ENCODE measurements around the gene PKIG.
A peak's percentile ranks its signal among the peaks of the same experiment; 100 is the strongest.

Gene PKIG

GRCh38 chr20:44597930-44598329 is 15.6 kb downstream of the PKIG start:
- WGBS (ENCODE audit: insufficient coverage), result 65% methylated on average over 4 of the region's 4 CpGs
- Histone ChIP-seq H3K36me3 (ENCODE audit: control insufficient read depth in 4 of 4, insufficient read depth in 4 of 4, low read length in 3 of 4) (no peaks in the 10 kb centered on the region), H3K27me3 (replicated peaks in 2 of 5; ENCODE audit: control insufficient read depth in 4 of 5, insufficient read depth in 5 of 5, low read length in 4 of 5) (no peaks in the 10 kb centered on the region), H3K9me3 (ENCODE audit: control extremely low read depth in 1 of 5, control insufficient read depth in 4 of 5, insufficient read depth in 2 of 5, low read depth in 1 of 5, low read length in 4 of 5) (no peaks in the 10 kb centered on the region), H3K4me3 (ENCODE audit: control insufficient read depth in 1 of 7, extremely low read depth in 1 of 7, insufficient read depth in 4 of 7, low read depth in 2 of 7, low read length in 6 of 7) (no peak overlapping the region), H3K27ac (ENCODE audit: insufficient read depth in 1 of 2, low read depth in 1 of 2, low read length in 2 of 2, poor library complexity in 1 of 2, severe bottlenecking in 2 of 2) (peak overlapping the region in 1 of 2 experiments; percentile 74), H3K4me1 (ENCODE audit: control extremely low read depth in 1 of 4, control insufficient read depth in 4 of 4, insufficient read depth in 4 of 4, low read length in 3 of 4) (peaks cover 11 to 52% (median 34%) of the 10 kb centered on the region in 4 experiments)
- DNase-seq, result no peak
- ChIA-PET CTCF (interaction anchor here (0.9 to 5.4 kb wide), 11 partner anchors 8 to 382 kb away, joined by 3 to 32 read pairs (median 5); partner anchors contain the start of genes PKIG and SERINC3), POLR2A (interaction anchor here (0.6 to 1.1 kb wide), 2 partner anchors 12 to 486 kb away, joined by 3 read pairs; no protein-coding TSS in a partner anchor)

- POLR2A ChIA-PET, result interaction anchor here (0.6 to 1.1 kb wide), 3 partner anchors 12 to 487 kb away, joined by 3 to 5 read pairs (median 3); no protein-coding TSS in a partner anchor
- peak overlapping the region in 5 of 7 experiments; percentile 23 to 54 (median 35) for H3K4me3 ChIP-seq (ENCODE audit: control insufficient read depth in 1 of 7, extremely low read depth in 1 of 7, insufficient read depth in 4 of 7, low read depth in 2 of 7, low read length in 6 of 7)
- WGBS (ENCODE audit: insufficient coverage), result 14% methylated on average over 2 of the region's 4 CpGs
Observed at GRCh38 chr20:44598423-44599305, 16.3 kb downstream of the PKIG start.

DNA sequence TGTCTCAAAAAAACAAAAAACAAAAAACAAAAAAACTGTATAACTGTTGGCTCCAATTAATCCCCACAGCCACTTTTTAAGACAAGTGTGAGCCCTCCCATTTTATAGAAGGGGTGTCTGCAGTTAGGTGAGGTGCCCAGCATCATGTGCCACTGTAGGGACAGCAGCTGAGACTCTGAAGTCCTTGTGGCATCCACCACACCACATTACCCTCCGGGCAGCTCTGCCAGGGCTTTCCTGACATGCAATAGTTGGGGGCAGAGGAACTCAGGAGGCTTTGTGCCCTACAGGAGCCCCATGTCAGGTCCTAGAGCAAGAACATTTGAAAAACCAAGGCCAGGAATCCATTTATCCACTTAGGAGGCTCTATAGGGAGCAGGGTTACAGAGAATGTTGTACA is 17.3 kb downstream of the PKIG start:
- Histone ChIP-seq H3K9me3 (ENCODE audit: control extremely low read depth in 1 of 5, control insufficient read depth in 4 of 5, insufficient read depth in 2 of 5, low read depth in 1 of 5, low read length in 4 of 5) (no peaks in the 10 kb centered on the region), H3K4me3 (ENCODE audit: control insufficient read depth in 1 of 7, extremely low read depth in 1 of 7, insufficient read depth in 4 of 7, low read depth in 2 of 7, low read length in 6 of 7) (no peak overlapping the region), H3K27ac (ENCODE audit: insufficient read depth in 1 of 2, low read depth in 1 of 2, low read length in 2 of 2, poor library complexity in 1 of 2, severe bottlenecking in 2 of 2) (peak overlapping the region; percentile 17 to 60), H3K4me1 (ENCODE audit: control extremely low read depth in 1 of 4, control insufficient read depth in 4 of 4, insufficient read depth in 4 of 4, low read length in 3 of 4) (peaks cover 11 to 47% (median 33%) of the 10 kb centered on the region in 4 experiments), H3K36me3 (ENCODE audit: control insufficient read depth in 4 of 4, insufficient read depth in 4 of 4, low read length in 3 of 4) (peaks cover 0 to 2% (median 0%) of the 10 kb centered on the region in 4 experiments), H3K27me3 (replicated peaks in 2 of 5; ENCODE audit: control insufficient read depth in 4 of 5, insufficient read depth in 5 of 5, low read length in 4 of 5) (no peaks in the 10 kb centered on the region)
- WGBS (ENCODE audit: insufficient coverage), result no CpG with 5 or more reads among the region's 1 CpG
- ChIA-PET CTCF (interaction anchor here (0.9 to 5.4 kb wide), 7 partner anchors 10 to 74 kb away, joined by 3 to 32 read pairs (median 4); partner anchors contain the start of gene PKIG), POLR2A (no interaction called here)
- DNase-seq, result no peak

More at GRCh38 chr20:44598423-44599305, 16.3 kb downstream of the PKIG start:
- Histone ChIP-seq H3K27ac (ENCODE audit: insufficient read depth in 1 of 2, low read depth in 1 of 2, low read length in 2 of 2, poor library complexity in 1 of 2, severe bottlenecking in 2 of 2) (peak overlapping the region; percentile 51 to 74), H3K36me3 (ENCODE audit: control insufficient read depth in 4 of 4, insufficient read depth in 4 of 4, low read length in 3 of 4) (peaks cover 0 to 2% (median 0%) of the 10 kb centered on the region in 4 experiments), H3K9me3 (ENCODE audit: control extremely low read depth in 1 of 5, control insufficient read depth in 4 of 5, insufficient read depth in 2 of 5, low read depth in 1 of 5, low read length in 4 of 5) (no peaks in the 10 kb centered on the region), H3K4me1 (ENCODE audit: control extremely low read depth in 1 of 4, control insufficient read depth in 4 of 4, insufficient read depth in 4 of 4, low read length in 3 of 4) (peaks cover 11 to 52% (median 34%) of the 10 kb centered on the region in 4 experiments), H3K27me3 (replicated peaks in 2 of 5; ENCODE audit: control insufficient read depth in 4 of 5, insufficient read depth in 5 of 5, low read length in 4 of 5) (no peaks in the 10 kb centered on the region)
- DNase-seq, result peak in 2 of 3 donors; percentile 34 to 43
- CTCF ChIA-PET, result interaction anchor here (0.7 to 5.4 kb wide), 16 partner anchors 9 to 383 kb away, joined by 3 to 32 read pairs (median 4); partner anchors contain the start of genes PKIG and SERINC3

DNA sequence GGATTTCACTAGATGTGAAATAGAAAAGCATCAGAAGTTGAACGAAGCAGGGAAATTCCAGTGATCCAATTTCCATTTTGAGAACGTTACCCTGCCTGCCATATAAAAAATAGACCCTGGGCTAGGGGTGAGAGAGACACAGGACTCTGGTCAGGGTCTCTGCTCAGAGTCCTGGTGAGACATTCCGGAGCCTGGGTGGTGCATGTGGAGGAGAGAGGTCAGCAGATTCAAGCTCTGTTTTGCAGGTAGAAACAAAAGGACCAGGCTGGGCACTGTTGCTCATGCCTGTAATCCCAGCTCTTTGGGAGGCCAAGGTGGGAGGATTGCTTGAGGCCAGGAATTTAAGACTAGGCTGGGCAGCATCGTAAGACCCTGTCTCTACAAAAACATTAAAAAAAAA is 17.9 kb downstream of the PKIG start:
- Histone ChIP-seq H3K9me3 (ENCODE audit: control extremely low read depth in 1 of 5, control insufficient read depth in 4 of 5, insufficient read depth in 2 of 5, low read depth in 1 of 5, low read length in 4 of 5) (no peaks in the 10 kb centered on the region), H3K27ac (ENCODE audit: insufficient read depth in 1 of 2, low read depth in 1 of 2, low read length in 2 of 2, poor library complexity in 1 of 2, severe bottlenecking in 2 of 2) (peak overlapping the region in 1 of 2 experiments; percentile 17), H3K4me3 (ENCODE audit: control insufficient read depth in 1 of 7, extremely low read depth in 1 of 7, insufficient read depth in 4 of 7, low read depth in 2 of 7, low read length in 6 of 7) (no peak overlapping the region), H3K4me1 (ENCODE audit: control extremely low read depth in 1 of 4, control insufficient read depth in 4 of 4, insufficient read depth in 4 of 4, low read length in 3 of 4) (peaks cover 11 to 47% (median 34%) of the 10 kb centered on the region in 4 experiments), H3K36me3 (ENCODE audit: control insufficient read depth in 4 of 4, insufficient read depth in 4 of 4, low read length in 3 of 4) (peaks cover 0 to 2% (median 0%) of the 10 kb centered on the region in 4 experiments), H3K27me3 (replicated peaks in 2 of 5; ENCODE audit: control insufficient read depth in 4 of 5, insufficient read depth in 5 of 5, low read length in 4 of 5) (no peaks in the 10 kb centered on the region)
- DNase-seq, result no peak
- CTCF ChIA-PET, result interaction anchor here (0.8 to 5.4 kb wide), 5 partner anchors 9 to 75 kb away, joined by 3 to 32 read pairs (median 4); no protein-coding TSS in a partner anchor
- WGBS (ENCODE audit: insufficient coverage), result 98% methylated on average over 4 of the region's 4 CpGs
- POLR2A ChIA-PET, result interaction anchor here (0.7 kb wide), 1 partner anchor 216 kb away, joined by 6 read pairs; no protein-coding TSS in a partner anchor

DNA sequence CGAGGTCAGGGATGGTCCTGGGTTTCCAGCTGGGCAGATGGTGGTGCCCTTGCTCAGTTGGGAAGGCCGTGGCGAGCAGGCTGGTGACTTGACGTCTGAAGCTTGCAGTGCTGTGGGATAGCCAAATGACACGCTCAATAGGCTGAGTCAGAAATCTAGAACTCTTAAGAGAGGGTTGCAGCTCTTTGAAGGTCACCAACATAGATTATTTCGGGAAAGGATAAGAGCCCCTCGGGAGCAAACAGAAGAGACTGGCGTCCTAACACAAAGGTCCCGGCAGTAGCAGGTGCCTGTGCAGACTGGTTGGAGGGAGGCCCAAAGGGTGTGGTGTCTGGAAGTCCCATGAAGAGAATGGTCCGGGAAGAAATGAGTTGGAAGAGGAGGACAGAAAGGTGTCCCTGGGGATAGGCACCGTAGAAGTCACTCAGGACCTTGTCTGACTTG is 18.4 kb downstream of the PKIG start:
- H3K27me3 ChIP-seq (replicated peaks in 2 of 5; ENCODE audit: control insufficient read depth in 4 of 5, insufficient read depth in 5 of 5, low read length in 4 of 5), result no peaks in the 10 kb centered on the region
- WGBS (ENCODE audit: insufficient coverage), result 98% methylated on average over 11 of the region's 11 CpGs
- ChIA-PET POLR2A (interaction anchor here (0.7 kb wide), 1 partner anchor 217 kb away, joined by 6 read pairs; no protein-coding TSS in a partner anchor), CTCF (interaction anchor here (0.8 to 5.4 kb wide), 5 partner anchors 9 to 75 kb away, joined by 3 to 32 read pairs (median 4); no protein-coding TSS in a partner anchor)
- H3K9me3 ChIP-seq (ENCODE audit: control extremely low read depth in 1 of 5, control insufficient read depth in 4 of 5, insufficient read depth in 2 of 5, low read depth in 1 of 5, low read length in 4 of 5), result no peaks in the 10 kb centered on the region
- no peak overlapping the region for H3K4me3 ChIP-seq (ENCODE audit: control insufficient read depth in 1 of 7, extremely low read depth in 1 of 7, insufficient read depth in 4 of 7, low read depth in 2 of 7, low read length in 6 of 7)
- H3K36me3 ChIP-seq (ENCODE audit: control insufficient read depth in 4 of 4, insufficient read depth in 4 of 4, low read length in 3 of 4), result peaks cover 0 to 2% (median 0%) of the 10 kb centered on the region in 4 experiments
- no peak overlapping the region for H3K27ac ChIP-seq (ENCODE audit: insufficient read depth in 1 of 2, low read depth in 1 of 2, low read length in 2 of 2, poor library complexity in 1 of 2, severe bottlenecking in 2 of 2)
- no peak for DNase-seq
- H3K4me1 ChIP-seq (ENCODE audit: control extremely low read depth in 1 of 4, control insufficient read depth in 4 of 4, insufficient read depth in 4 of 4, low read length in 3 of 4), result peaks cover 11 to 47% (median 34%) of the 10 kb centered on the region in 4 experiments

DNA sequence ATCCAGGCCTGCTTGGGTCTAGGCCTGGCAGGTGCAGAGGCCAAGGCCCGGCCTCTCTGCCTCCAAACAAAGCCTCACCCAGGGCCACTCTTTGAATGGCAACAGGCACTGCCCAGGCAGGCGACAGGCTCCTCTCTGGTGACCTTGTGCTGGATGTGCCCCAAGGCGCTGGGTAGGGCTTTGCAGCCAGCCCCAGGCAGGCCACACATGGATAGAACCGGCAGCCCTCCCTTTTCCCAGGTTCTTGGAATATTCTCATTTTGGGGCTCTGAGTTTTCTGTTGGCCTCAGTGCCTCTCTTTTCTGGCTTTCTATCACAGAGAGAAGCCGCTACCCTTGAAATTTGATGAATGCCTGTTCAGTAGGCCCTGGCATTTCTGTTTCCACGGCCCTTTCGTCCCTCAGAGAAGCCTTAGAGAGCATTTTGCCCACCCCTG is 18.9 kb downstream of the PKIG start:
- no peak for DNase-seq
- no peaks in the 10 kb centered on the region for H3K27me3 ChIP-seq (replicated peaks in 2 of 5; ENCODE audit: control insufficient read depth in 4 of 5, insufficient read depth in 5 of 5, low read length in 4 of 5)
- no peak overlapping the region for H3K27ac ChIP-seq (ENCODE audit: insufficient read depth in 1 of 2, low read depth in 1 of 2, low read length in 2 of 2, poor library complexity in 1 of 2, severe bottlenecking in 2 of 2)
- H3K36me3 ChIP-seq (ENCODE audit: control insufficient read depth in 4 of 4, insufficient read depth in 4 of 4, low read length in 3 of 4), result peaks cover 0 to 2% (median 0%) of the 10 kb centered on the region in 4 experiments
- H3K9me3 ChIP-seq (ENCODE audit: control extremely low read depth in 1 of 5, control insufficient read depth in 4 of 5, insufficient read depth in 2 of 5, low read depth in 1 of 5, low read length in 4 of 5), result no peaks in the 10 kb centered on the region
- H3K4me1 ChIP-seq (ENCODE audit: control extremely low read depth in 1 of 4, control insufficient read depth in 4 of 4, insufficient read depth in 4 of 4, low read length in 3 of 4), result peaks cover 11 to 47% (median 34%) of the 10 kb centered on the region in 4 experiments
- WGBS (ENCODE audit: insufficient coverage), result 98% methylated on average over 7 of the region's 7 CpGs
- POLR2A ChIA-PET, result interaction anchor here (0.7 kb wide), 1 partner anchor 217 kb away, joined by 6 read pairs; no protein-coding TSS in a partner anchor
- CTCF ChIA-PET, result interaction anchor here (0.8 to 5.4 kb wide), 7 partner anchors 8 to 63 kb away, joined by 3 to 32 read pairs (median 5); no protein-coding TSS in a partner anchor
- H3K4me3 ChIP-seq (ENCODE audit: control insufficient read depth in 1 of 7, extremely low read depth in 1 of 7, insufficient read depth in 4 of 7, low read depth in 2 of 7, low read length in 6 of 7), result no peak overlapping the region
